COR-L47 (cell line): ENCODE data around the gene FOXA3.

ENCODE experiments used
- DNase-seq: peaks from one replicate; lab custom pipeline; 2025; lab: John Stamatoyannopoulos, UW

The FOXA3 gene

DNA sequence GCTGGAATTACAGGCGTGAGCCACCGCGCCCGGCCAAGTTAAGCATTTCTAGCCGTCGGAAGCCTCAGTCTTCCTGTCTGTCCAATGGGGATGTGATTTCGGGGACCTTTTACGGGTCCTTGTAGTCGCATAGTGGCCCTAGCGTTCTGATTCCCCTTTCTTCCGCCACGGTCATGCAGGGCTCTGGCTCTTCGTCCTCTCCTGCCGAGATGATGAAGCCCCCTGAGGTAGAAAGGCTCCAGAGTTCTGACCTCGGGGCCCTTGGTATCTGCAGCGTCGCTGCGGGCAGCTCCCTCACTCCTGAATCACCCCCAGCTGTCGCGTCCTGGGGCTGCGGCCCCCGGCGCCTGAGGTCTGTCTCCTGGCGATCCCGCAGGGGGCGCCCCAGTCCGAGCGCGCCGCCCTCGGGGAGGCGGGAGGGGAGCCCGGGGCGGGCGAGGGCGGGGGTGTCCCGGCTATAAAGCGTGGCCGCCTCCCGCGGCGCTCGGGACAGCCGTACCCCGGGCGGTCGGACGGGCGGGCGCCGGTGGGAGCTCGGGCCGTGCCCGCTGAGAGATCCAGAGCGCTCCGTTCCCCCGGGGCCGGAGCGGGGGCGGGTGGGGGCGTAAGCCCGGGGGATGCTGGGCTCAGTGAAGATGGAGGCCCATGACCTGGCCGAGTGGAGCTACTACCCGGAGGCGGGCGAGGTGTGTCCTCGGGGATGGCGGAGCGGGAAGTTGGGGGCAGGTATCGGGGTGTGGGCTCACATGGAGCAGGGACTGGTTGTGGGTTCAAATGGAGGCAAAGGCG is at the start of gene FOXA3:
Gene FOXA3, plus strand, starts transcription at position 487 of the 789 bp plus-strand sequence. Its CDS starts 131 bp downstream, at position 618.
- peak; percentile 37 for DNase-seq

- no peak for DNase-seq
Measured at GRCh38 chr19:45814851-45815480, 49.2 kb upstream of the FOXA3 start, which contains the start of gene RSPH6A. TSS of gene RSPH6A (minus strand) at chr19:45815308. CDS start at chr19:45815176, 132 bp downstream.

GRCh38 chr19:45815481-45816216 is 48.5 kb upstream of the FOXA3 start:
- no peak for DNase-seq

GRCh38 chr19:45816236-45817009 is 47.7 kb upstream of the FOXA3 start:
- no peak for DNase-seq

DNA sequence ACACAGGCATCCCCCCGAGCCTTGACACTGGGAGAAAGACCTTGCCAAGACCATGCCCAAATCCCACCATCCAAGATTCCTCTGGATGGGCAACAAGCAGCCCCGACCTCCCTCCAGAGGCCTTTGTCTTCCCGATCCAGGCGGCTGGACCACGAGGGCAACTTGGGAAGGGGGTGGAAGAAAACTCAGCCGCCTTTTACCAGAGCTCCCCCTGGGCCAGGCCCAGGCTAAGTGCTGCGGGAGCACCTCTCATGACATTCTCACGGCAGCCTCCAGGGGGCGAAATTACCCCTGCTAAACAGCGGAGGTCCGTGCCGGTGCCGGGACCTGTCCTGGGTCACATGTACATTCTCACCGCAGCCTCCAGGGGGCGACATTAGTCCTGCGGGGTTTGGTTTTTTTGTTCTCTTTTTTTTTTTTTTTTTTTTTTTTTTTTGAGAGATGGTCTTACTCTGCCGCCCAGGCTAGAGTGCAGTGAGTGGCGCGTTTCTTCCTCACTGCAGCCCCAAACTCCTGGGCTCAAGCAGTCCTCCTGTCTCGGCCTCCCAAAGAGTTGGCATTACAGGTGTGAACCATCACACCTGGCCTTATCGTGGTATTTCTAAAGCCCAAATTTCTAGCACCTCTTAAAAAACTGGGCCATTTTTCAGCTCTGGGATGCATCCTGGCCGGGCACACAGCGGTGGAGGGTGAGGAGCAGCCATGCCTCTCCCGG is 47.0 kb upstream of the FOXA3 start:
- DNase-seq, result peak; percentile 78

- no peak for DNase-seq
Measured at GRCh38 chr19:45817725-45818301, 46.3 kb upstream of the FOXA3 start.

- no peak for DNase-seq
Measured at GRCh38 chr19:45819769-45820168, 44.4 kb upstream of the FOXA3 start.

GRCh38 chr19:45820413-45821102 is 43.6 kb upstream of the FOXA3 start:
- no peak for DNase-seq

DNA sequence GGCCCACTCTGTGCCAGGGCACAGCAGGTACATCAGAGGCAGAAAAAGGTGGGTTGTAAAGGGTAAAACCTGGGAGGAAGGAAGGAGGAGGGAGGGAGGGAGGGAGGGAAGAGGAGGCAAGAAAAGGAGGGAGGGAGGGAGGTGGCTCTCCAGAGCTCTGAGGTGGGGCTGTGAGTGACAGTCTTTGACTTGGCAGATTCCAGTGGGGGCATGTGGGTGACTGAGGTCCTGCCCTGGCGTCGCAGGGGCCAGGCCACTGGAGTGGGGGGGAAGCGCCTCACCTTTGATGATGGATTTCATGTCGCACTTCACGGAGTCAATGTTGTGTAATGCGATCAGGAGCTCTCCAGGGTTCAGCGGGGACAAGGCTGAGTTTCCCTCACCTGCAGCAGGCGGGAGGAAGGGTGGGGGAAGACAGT is 43.0 kb upstream of the FOXA3 start:
- DNase-seq, result no peak

DNA sequence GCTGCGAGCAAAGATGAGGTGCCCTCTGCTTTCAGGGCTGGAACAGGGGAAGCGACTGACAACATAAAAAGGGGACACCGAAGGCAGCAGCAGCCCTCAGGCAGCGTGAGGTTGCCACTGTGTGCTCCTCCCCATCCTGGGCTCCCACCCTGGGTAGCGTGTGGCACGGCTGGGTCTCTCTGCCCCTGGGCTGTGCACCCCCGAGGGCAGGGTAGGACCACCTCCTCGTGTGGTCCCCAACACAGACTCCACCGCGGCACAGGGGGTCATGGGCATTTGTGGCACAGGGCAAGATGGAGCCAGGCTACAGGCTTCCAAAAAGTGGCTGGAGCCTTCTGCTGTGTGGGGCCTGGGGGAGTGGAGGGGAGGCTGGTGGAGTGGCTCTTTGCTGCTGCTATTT is 42.6 kb upstream of the FOXA3 start:
- no peak for DNase-seq

- no peak for DNase-seq
Measured at GRCh38 chr19:45822716-45823115, 41.4 kb upstream of the FOXA3 start.

DNA sequence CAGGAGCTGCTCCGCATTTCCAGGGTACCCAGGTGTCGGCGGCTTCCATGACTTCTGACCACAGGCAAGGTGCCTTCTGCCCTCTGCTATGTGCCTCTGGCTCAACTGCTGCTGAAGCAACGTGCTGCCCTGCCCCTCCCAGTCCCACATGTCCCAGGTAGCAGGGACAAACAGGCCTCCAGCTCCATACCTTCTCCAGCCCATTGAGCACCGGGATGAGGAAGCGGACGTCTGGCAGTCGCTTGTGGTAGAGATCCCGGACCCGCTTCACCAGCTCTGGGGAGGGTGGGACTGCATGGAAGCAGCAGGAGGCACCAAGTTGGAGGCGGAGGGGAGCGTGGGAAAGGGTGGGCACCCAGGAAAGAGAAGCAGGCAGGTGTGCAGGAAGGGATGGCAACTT is 40.9 kb upstream of the FOXA3 start:
- no peak for DNase-seq

- peak; percentile 79 for DNase-seq
Measured at GRCh38 chr19:45824041-45824471, 40.1 kb upstream of the FOXA3 start.

GRCh38 chr19:45824531-45825262 is 39.4 kb upstream of the FOXA3 start:
- DNase-seq, result no peak

DNA sequence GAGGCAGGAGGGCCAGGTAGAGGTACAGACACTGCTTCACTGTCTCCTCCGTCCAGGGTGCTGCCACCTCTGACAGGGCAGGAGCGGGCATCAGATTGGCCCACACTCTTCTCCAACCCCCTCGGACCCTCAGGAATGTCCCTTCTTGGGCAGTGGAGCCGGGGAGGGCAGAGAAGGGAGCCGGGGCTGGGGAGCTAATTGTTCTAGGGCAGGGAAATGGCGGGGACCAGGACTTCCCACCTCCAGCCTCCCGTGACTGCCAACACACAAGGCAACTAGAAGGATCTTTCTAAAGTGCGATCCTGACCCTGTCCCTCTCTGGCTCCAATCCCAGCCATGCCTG is 38.9 kb upstream of the FOXA3 start:
- no peak for DNase-seq

DNA sequence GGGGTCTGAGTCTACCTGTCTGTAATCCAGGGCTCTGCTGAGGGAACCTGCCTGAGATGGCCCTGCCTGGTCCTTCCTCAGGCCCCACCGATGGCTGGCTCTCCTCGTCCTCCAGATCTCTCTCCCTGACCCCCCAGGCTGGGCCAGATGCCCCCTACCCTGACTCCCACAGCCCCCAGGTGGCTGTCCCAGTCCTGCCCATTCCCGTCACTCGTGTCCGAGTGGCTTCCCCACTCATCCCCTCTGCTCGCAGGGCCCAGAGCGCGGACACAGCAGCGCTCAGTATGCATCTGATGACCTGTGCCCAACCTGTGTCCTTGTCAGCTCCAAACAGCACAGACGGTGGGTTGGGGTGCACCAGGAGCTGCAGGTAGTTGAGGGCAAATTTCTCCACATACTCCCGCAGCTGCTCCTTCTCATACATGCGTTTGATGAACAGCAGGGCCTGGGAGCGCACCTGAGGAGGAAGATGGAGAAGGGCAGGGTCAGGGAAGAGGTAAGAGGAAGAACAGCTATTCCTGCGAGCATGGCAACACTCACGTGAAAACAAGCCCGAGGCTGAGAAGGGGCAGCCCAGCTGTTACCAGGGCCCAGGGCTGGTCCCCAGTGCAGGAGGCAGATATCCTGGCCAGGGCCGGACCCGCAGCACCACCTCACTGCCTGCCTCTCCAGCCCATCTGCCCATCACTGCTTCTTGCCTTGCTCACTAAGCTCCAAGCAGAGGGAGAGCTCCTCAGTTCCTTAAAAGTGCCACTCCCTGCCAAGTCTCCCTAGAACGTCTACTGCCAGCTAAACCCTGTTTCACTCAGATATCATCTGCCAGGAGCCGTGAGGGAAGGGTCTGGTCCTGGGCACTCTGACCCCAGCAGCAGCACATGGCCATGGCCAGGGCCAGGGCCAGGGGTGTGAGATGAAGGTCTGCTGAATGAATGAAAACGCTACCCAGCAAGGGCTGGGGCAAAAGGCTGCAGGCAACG is 37.9 kb upstream of the FOXA3 start:
- no peak for DNase-seq

DNA sequence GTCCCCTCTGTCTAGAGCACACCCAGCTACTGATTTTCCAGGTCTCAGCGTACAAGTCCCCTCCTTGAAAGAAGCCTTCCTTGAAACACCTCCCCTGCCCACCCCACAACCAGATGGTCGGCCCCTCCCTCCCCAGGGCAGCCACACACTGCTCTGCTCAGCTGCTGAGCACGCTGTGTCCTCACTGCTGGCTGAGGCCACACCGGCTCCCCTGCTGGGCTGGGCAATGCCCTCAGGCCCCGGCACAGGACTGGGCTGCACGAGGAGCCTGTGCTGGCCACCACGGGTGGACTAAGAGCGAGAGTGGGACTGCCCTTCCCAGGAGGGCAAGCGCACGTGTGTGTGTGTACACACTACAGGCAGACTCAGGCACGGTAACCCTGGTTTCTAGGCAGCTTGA is 37.2 kb upstream of the FOXA3 start:
- DNase-seq, result no peak

DNA sequence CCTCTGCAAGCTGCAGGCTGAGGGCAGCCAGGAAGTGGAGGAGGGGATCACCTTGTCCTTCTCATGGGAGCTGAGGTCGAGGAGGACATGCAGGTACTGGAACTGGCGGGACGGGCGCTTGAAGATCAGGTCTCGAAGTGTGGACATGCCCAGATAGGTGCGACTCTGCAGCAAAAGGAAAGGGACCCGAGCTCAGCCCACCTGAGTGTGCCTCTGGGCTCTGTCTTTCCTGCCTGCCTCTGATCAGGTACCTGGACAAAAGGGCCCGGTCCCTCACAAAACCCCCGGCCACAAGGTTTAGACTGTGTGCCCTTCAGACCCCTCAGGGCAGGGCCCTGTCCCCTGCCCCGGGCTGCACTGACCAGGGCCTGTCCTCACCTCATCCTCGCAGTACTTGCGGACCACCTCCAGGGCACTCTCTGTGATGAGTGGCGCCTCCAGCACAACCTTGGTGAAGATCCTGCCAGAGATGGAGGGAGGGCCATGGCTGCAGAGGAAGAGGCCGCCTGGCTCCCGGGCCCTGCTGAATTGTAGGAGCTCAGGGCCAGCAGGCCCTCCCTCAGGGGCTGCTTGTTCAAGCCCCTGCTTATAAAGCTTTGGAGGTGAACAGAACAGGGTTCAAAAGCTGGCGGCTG is 36.5 kb upstream of the FOXA3 start:
- DNase-seq, result no peak
